Activated T-helper 2 cell treated with anti-CD3 and anti-CD28 coated beads, Interferon-gamma antibody, Interleukin-2, Interleukin-4, amounts not matched to agents 10 μg/mL and 5 μg/mL and 100 μg/mL, durations not matched to agents 14 hours and 24 hours and 36 hours (primary cell): Measurements from ENCODE around the gene EML3. TPM values are rescaled to one million over a fixed set of nuclear protein-coding genes. Genes with fewer than 3 reads are reported as not detected.
"Not testable (repeated sequence)": the region's sequence is repeated elsewhere in the genome, so short reads cannot be mapped to it uniquely, and the experiment has no call there.

ENCODE experiments used
- DNase-seq: peaks from one replicate; pipeline ENCODE4 v3.0.0; 2021; ENCODE audit warnings: low spot score
- H3K27ac Mint-ChIP-seq: one replicate; pipeline ENCODE4 v1.8.0; 2021; ENCODE audit warnings: mixed read lengths
- H3K27me3 Mint-ChIP-seq: one replicate; pipeline ENCODE4 v1.8.0; 2021; ENCODE audit warnings: low read depth, mixed read lengths
- H3K36me3 Mint-ChIP-seq: one replicate; pipeline ENCODE4 v1.8.0; 2021; ENCODE audit warnings: low read depth, mixed read lengths
- H3K4me1 Mint-ChIP-seq: one replicate; pipeline ENCODE4 v1.8.0; 2021; ENCODE audit warnings: low read depth, mixed read lengths
- H3K4me3 Mint-ChIP-seq: one replicate; pipeline ENCODE4 v1.8.0; 2021; ENCODE audit warnings: low read depth, mild to moderate bottlenecking, moderate library complexity, mixed read lengths
- H3K9me3 Mint-ChIP-seq: one replicate; pipeline ENCODE4 v1.8.0; 2021; ENCODE audit warnings: mixed read lengths
- intact Hi-C: fragments of 100-400 bp; cut with micrococcal nuclease; formaldehyde crosslinking; loops from one replicate; pipeline ENCODE4 v1.15.1; 2023
- total RNA-seq: library from RNA; stranded (reverse); gene quantifications from 2 replicates; pipeline ENCODE4 v1.2.3, GENCODE V29; 2022

Gene EML3
- total RNA-seq, 1 donor from 2014 or later = 144 TPM

- Mint-ChIP-seq H3K27me3 (no peaks in the 10 kb centered on the region), H3K27ac (peak overlapping the region; percentile 95), H3K9me3 (no peaks in the 10 kb centered on the region), H3K4me1 (peaks cover 35% of the 10 kb centered on the region), H3K4me3 (peak overlapping the region; percentile 92), H3K36me3 (peaks cover 88% of the 10 kb centered on the region)
- no peak for DNase-seq
- intact Hi-C loops = loop anchor here (2.0 to 5.0 kb wide), 2 partner anchors 16 to 39 kb away; partner anchors contain the start of genes EML3 and ROM1
Observed at GRCh38 chr11:62573006-62573591, 39.5 kb downstream of the EML3 start.

GRCh38 chr11:62572431-62572830 lies 40.1 kb downstream of the EML3 start:
- Mint-ChIP-seq H3K27me3 (no peaks in the 10 kb centered on the region), H3K36me3 (peaks cover 85% of the 10 kb centered on the region), H3K9me3 (no peaks in the 10 kb centered on the region), H3K4me3 (peak overlapping the region; percentile 92), H3K27ac (peak overlapping the region; percentile 26), H3K4me1 (peaks cover 37% of the 10 kb centered on the region)
- no peak for DNase-seq
- intact Hi-C loops = loop anchor here (2.0 to 5.0 kb wide), 2 partner anchors 16 to 40 kb away; partner anchors contain the start of genes EML3 and ROM1

GRCh38 chr11:62571493-62571892 lies 41.1 kb downstream of the EML3 start:
- Mint-ChIP-seq H3K4me3 (peak overlapping the region; percentile 92), H3K36me3 (peaks cover 89% of the 10 kb centered on the region), H3K27ac (peak overlapping the region; percentile 2), H3K4me1 (peaks cover 43% of the 10 kb centered on the region)
- not testable (repeated sequence) for H3K27me3 Mint-ChIP-seq, DNase-seq, H3K9me3 Mint-ChIP-seq
- intact Hi-C loops = loop anchor here (5.0 kb wide), 1 partner anchor 41 kb away; the partner anchor contains the start of genes EML3 and ROM1

- Mint-ChIP-seq H3K27ac (peak overlapping the region; percentile 58), H3K36me3 (peaks cover 89% of the 10 kb centered on the region), H3K4me1 (peaks cover 48% of the 10 kb centered on the region), H3K4me3 (peak overlapping the region; percentile 48)
- not testable (repeated sequence) for DNase-seq, H3K9me3 Mint-ChIP-seq, H3K27me3 Mint-ChIP-seq
- intact Hi-C loops = loop anchor here (5.0 kb wide), 1 partner anchor 41 kb away; the partner anchor contains the start of genes EML3 and ROM1
Observed at GRCh38 chr11:62570903-62571302, 41.7 kb downstream of the EML3 start.

- DNase-seq = no peak
- H3K4me3 Mint-ChIP-seq = no peak overlapping the region
- H3K9me3 Mint-ChIP-seq = no peaks in the 10 kb centered on the region
- H3K4me1 Mint-ChIP-seq = peaks cover 46% of the 10 kb centered on the region
- peaks cover 89% of the 10 kb centered on the region for H3K36me3 Mint-ChIP-seq
- intact Hi-C loops = loop anchor here (5.0 kb wide), 1 partner anchor 43 kb away; the partner anchor contains the start of genes EML3 and ROM1
- no peak overlapping the region for H3K27ac Mint-ChIP-seq
- H3K27me3 Mint-ChIP-seq = no peaks in the 10 kb centered on the region
Observed at GRCh38 chr11:62569611-62570010, 43.0 kb downstream of the EML3 start.

GRCh38 chr11:62567018-62567633 lies 45.4 kb downstream of the EML3 start:
- H3K4me3 Mint-ChIP-seq = no peak overlapping the region
- H3K36me3 Mint-ChIP-seq = peaks cover 80% of the 10 kb centered on the region
- no peaks in the 10 kb centered on the region for H3K27me3 Mint-ChIP-seq
- DNase-seq = no peak
- H3K27ac Mint-ChIP-seq = peak overlapping the region; percentile 71
- intact Hi-C loops = no loop called here
- peaks cover 37% of the 10 kb centered on the region for H3K4me1 Mint-ChIP-seq
- no peaks in the 10 kb centered on the region for H3K9me3 Mint-ChIP-seq

GRCh38 chr11:62566247-62566646 lies 46.3 kb downstream of the EML3 start:
- peaks cover 34% of the 10 kb centered on the region for H3K4me1 Mint-ChIP-seq
- no peaks in the 10 kb centered on the region for H3K9me3 Mint-ChIP-seq
- peaks cover 78% of the 10 kb centered on the region for H3K36me3 Mint-ChIP-seq
- H3K4me3 Mint-ChIP-seq = no peak overlapping the region
- H3K27me3 Mint-ChIP-seq = no peaks in the 10 kb centered on the region
- intact Hi-C loops = no loop called here
- H3K27ac Mint-ChIP-seq = no peak overlapping the region
- DNase-seq = no peak

GRCh38 chr11:62565100-62565802 lies 47.3 kb downstream of the EML3 start:
- H3K4me1 Mint-ChIP-seq = peaks cover 35% of the 10 kb centered on the region
- DNase-seq = no peak
- H3K27me3 Mint-ChIP-seq = no peaks in the 10 kb centered on the region
- intact Hi-C loops = no loop called here
- H3K27ac Mint-ChIP-seq = no peak overlapping the region
- peaks cover 78% of the 10 kb centered on the region for H3K36me3 Mint-ChIP-seq
- H3K4me3 Mint-ChIP-seq = no peak overlapping the region
- H3K9me3 Mint-ChIP-seq = no peaks in the 10 kb centered on the region

- H3K9me3 Mint-ChIP-seq, H3K4me3 Mint-ChIP-seq, intact Hi-C loops, H3K27me3 Mint-ChIP-seq, DNase-seq: not testable (repeated sequence)
- H3K27ac Mint-ChIP-seq = peak overlapping the region; percentile 47
- H3K4me1 Mint-ChIP-seq = peaks cover 50% of the 10 kb centered on the region
- H3K36me3 Mint-ChIP-seq = peaks cover 79% of the 10 kb centered on the region
Observed at GRCh38 chr11:62561677-62562230, 50.8 kb downstream of the EML3 start.

- intact Hi-C loops = loop anchor here (1.0 kb wide), 1 partner anchor 136 kb away; no protein-coding TSS in a partner anchor
- Mint-ChIP-seq H3K4me1 (peaks cover 53% of the 10 kb centered on the region), H3K9me3 (no peaks in the 10 kb centered on the region), H3K27ac (peak overlapping the region; percentile 38), H3K36me3 (peaks cover 67% of the 10 kb centered on the region), H3K4me3 (no peak overlapping the region), H3K27me3 (no peaks in the 10 kb centered on the region)
- DNase-seq = peak; percentile 67
Observed at GRCh38 chr11:62560566-62561103, 51.9 kb downstream of the EML3 start.

GRCh38 chr11:62559626-62560025 lies 52.9 kb downstream of the EML3 start:
- Mint-ChIP-seq H3K4me1 (peaks cover 58% of the 10 kb centered on the region), H3K27ac (peak overlapping the region; percentile 67), H3K36me3 (peaks cover 60% of the 10 kb centered on the region)
- H3K27me3 Mint-ChIP-seq, DNase-seq, H3K4me3 Mint-ChIP-seq, H3K9me3 Mint-ChIP-seq: not testable (repeated sequence)
- intact Hi-C loops = loop anchor here (1.0 to 10.0 kb wide), 3 partner anchors 52 to 295 kb away; no protein-coding TSS in a partner anchor

- peaks cover 60% of the 10 kb centered on the region for H3K36me3 Mint-ChIP-seq
- H3K27me3 Mint-ChIP-seq = no peaks in the 10 kb centered on the region
- intact Hi-C loops = loop anchor here (5.0 to 10.0 kb wide), 2 partner anchors 52 to 296 kb away; no protein-coding TSS in a partner anchor
- H3K27ac Mint-ChIP-seq = peak overlapping the region; percentile 67
- no peak for DNase-seq
- H3K4me3 Mint-ChIP-seq = peak overlapping the region; percentile 34
- H3K9me3 Mint-ChIP-seq = no peaks in the 10 kb centered on the region
- H3K4me1 Mint-ChIP-seq = peaks cover 62% of the 10 kb centered on the region
Observed at GRCh38 chr11:62559204-62559603, 53.4 kb downstream of the EML3 start.
